HG02759 (cell line): Measurements from ENCODE around the gene LHB.
A peak's percentile ranks its signal among the peaks of the same experiment; 100 is the strongest.
"Not testable (repeated sequence)": the region's sequence is repeated elsewhere in the genome, so short reads cannot be mapped to it uniquely, and the experiment has no call there.

Experiments used
- ATAC-seq: cut with Tn5 transposase; IDR thresholded peaks from one replicate; pipeline ENCODE4 v1.9.1; 2021; ENCODE audit warnings: mild to moderate bottlenecking, moderate library complexity; ENCODE audit not compliant: unreplicated experiment

Gene LHB

GRCh38 chr19:49038557-49039276 lies 21.8 kb upstream of the LHB start:
- ATAC-seq = not testable (repeated sequence)

- not testable (repeated sequence) for ATAC-seq
Measured at GRCh38 chr19:49038111-49038510, 21.2 kb upstream of the LHB start.

- not testable (repeated sequence) for ATAC-seq
Measured at GRCh38 chr19:49036815-49037214, 19.9 kb upstream of the LHB start, which contains the start of gene CGB1. Gene CGB1 (minus strand): TSS chr19:49036895. CDS start chr19:49036711, 184 bp downstream.

- ATAC-seq = not testable (repeated sequence)
Measured at GRCh38 chr19:49031642-49032301, 14.9 kb upstream of the LHB start, which contains the start of gene CGB2. Gene CGB2 (plus strand): TSS chr19:49031890. CDS start chr19:49032096, 206 bp downstream.

- ATAC-seq = not testable (repeated sequence)
Measured at GRCh38 chr19:49030323-49030722, 13.4 kb upstream of the LHB start.

- not testable (repeated sequence) for ATAC-seq
Measured at GRCh38 chr19:49029749-49030148, 12.9 kb upstream of the LHB start.

- not testable (repeated sequence) for ATAC-seq
Measured at GRCh38 chr19:49028686-49029085, 11.8 kb upstream of the LHB start.

- not testable (repeated sequence) for ATAC-seq
Measured at GRCh38 chr19:49025599-49025998, 8.7 kb upstream of the LHB start.

GRCh38 chr19:49025088-49025487 lies 8.2 kb upstream of the LHB start:
- not testable (repeated sequence) for ATAC-seq

GRCh38 chr19:49024233-49024632 lies 7.3 kb upstream of the LHB start, which contains the start of gene CGB3:
Gene CGB3 (minus strand): TSS chr19:49024333. CDS start chr19:49023971, 362 bp downstream.
- not testable (repeated sequence) for ATAC-seq

- no peak for ATAC-seq
Measured at GRCh38 chr19:49022116-49022515, 5.2 kb upstream of the LHB start.

GRCh38 chr19:49020931-49021895 lies 4.3 kb upstream of the LHB start:
- ATAC-seq = no peak

- ATAC-seq = no peak
Measured at GRCh38 chr19:49020342-49020741, 3.5 kb upstream of the LHB start.

- ATAC-seq = no peak
Measured at GRCh38 chr19:49019242-49019932, 2.5 kb upstream of the LHB start.

- ATAC-seq = not testable (repeated sequence)
Measured at GRCh38 chr19:49018388-49019241, 1.7 kb upstream of the LHB start.

- ATAC-seq = peak; percentile 54
Measured at GRCh38 chr19:49017666-49018351, 918 bp upstream of the LHB start.

GRCh38 chr19:49016067-49016839 lies 638 bp downstream of the LHB start:
- no peak for ATAC-seq

- ATAC-seq = no peak
Measured at GRCh38 chr19:49014870-49015255, 2.0 kb downstream of the LHB start.
